Ishikawa (cell line): ENCODE measurements around the gene C2orf92.

Source experiments
- CEBPB ChIP-seq: IDR thresholded peaks from 2 replicates; pipeline ENCODE4 v1.6.1; 2012
- TCF12 ChIP-seq: IDR thresholded peaks from 2 replicates; pipeline ENCODE4 v1.6.1; 2012; ENCODE audit warnings: low read depth

DNA sequence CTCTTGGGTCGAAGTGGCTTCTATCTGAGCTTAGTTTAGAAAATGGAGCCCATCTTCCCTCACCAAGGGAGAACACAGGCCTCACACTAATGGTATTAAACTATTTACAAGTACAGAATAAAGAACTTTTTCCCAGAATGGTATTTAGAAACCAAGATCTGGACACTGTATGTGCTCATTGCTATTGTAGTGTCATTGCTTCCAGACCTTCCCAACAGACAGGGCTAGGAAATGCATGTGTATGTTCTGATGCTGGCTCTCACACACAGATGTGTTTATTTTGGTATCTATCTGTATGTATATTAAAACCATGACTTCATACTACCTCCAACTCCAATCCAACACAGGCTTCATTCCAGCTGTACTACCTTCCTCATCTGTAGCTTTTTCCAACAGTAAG, 15.6 kb upstream of the C2orf92 start:
- no peak for TF ChIP-seq CEBPB
- TF ChIP-seq TCF12 = no peak
